Natural killer cell (primary cell): ENCODE results near the gene TRIM29. TPM values are rescaled to one million over a fixed set of nuclear protein-coding genes. Genes with fewer than 3 reads are reported as not detected.

ENCODE experiments used
- ATAC-seq, 3 donors: fragments of 150-1000 bp in 2 of 3; fragments of 200-7000 bp in 1 of 3; cut with Tn5 transposase; 1 replicate in 1 of 3; 2 replicates in 2 of 3; pipeline ENCODE4 v1.10.0; 2021; ENCODE audit warnings: mild to moderate bottlenecking in 2 of 3, moderate library complexity in 2 of 3
- DNase-seq, 2 donors: peaks; one replicate each; pipeline versions ENCODE4 v3.0.0 to v3.0.0-alpha.2; 2013 to 2021; ENCODE audit warnings: mixed read lengths in 1 of 2
- H3K27ac ChIP-seq: one replicate; pipeline ENCODE4 v1.5.1; 2013; ENCODE audit warnings: mild to moderate bottlenecking, low read length
- H3K27me3 ChIP-seq: one replicate; pipeline ENCODE4 v1.6.1; 2013; ENCODE audit warnings: low read length; ENCODE audit not compliant: control insufficient read depth, insufficient read depth
- H3K36me3 ChIP-seq: one replicate; pipeline ENCODE4 v1.6.1; 2013; ENCODE audit warnings: low read length; ENCODE audit not compliant: control insufficient read depth, insufficient read depth
- H3K4me1 ChIP-seq: one replicate; pipeline ENCODE4 v1.6.1; 2013; ENCODE audit warnings: low read length; ENCODE audit not compliant: control insufficient read depth, insufficient read depth
- H3K4me3 ChIP-seq: one replicate; pipeline ENCODE4 v1.5.1; 2013; ENCODE audit warnings: low read length
- H3K9me3 ChIP-seq: one replicate; pipeline ENCODE4 v1.6.1; 2013; ENCODE audit warnings: low read length; ENCODE audit not compliant: control insufficient read depth, insufficient read depth
- H3K27ac Mint-ChIP-seq, 2 donors: one replicate each; pipeline ENCODE4 v1.8.0; 2022; ENCODE audit warnings: mild to moderate bottlenecking in 2 of 2, mixed read lengths in 2 of 2, moderate library complexity in 1 of 2
- H3K27me3 Mint-ChIP-seq, 2 donors: one replicate each; pipeline ENCODE4 v1.8.0; 2022; ENCODE audit warnings: low read depth in 2 of 2, mixed read lengths in 2 of 2
- H3K36me3 Mint-ChIP-seq: one replicate; pipeline ENCODE4 v1.8.0; 2022; ENCODE audit warnings: mixed read lengths
- H3K4me1 Mint-ChIP-seq, 2 donors: one replicate each; pipeline ENCODE4 v1.8.0; 2022; ENCODE audit warnings: mixed read lengths in 2 of 2
- H3K4me3 Mint-ChIP-seq: one replicate; pipeline ENCODE4 v1.8.0; 2022; ENCODE audit warnings: mild to moderate bottlenecking, moderate library complexity, mixed read lengths
- H3K9me3 Mint-ChIP-seq, 2 donors: one replicate each; pipeline ENCODE4 v1.8.0; 2022; ENCODE audit warnings: mixed read lengths in 2 of 2
- WGBS: methylation state at CpG from one replicate; pipeline ENCODE4 v1.1.7; 2013; ENCODE audit warnings: missing lambda C conversion rate; ENCODE audit not compliant: insufficient coverage; 5-methylcytosine and 5-hydroxymethylcytosine counted together
- intact Hi-C: fragments of 100-400 bp; cut with micrococcal nuclease; formaldehyde crosslinking; loops from one replicate; pipeline ENCODE4 v1.14.2; 2022
- total RNA-seq, 4 donors: library from RNA; stranded (reverse); fragments of 120-200 nt in 1 of 4; gene quantifications; one replicate each; pipeline versions ENCODE4 v1.2.3 to v1.2.4, GENCODE V29; 2013 to 2022
- TF ChIP-seq, protein P1 (sequence below): fragments of 200-600 bp; IDR thresholded peaks from one replicate; pipeline ENCODE4 v1.8.0; 2022; ENCODE audit warnings: antibody characterized with exemption

Gene TRIM29
- total RNA-seq, 3 donors from 2014 or later (not counting 1 experiment from before 2014, with no cell fraction given) = not detected

GRCh38 chr11:120106354-120107150 is 31.4 kb downstream of the TRIM29 start:
- Histone ChIP-seq H3K4me1 (no peaks in the 10 kb centered on the region), H3K27ac (no peak overlapping the region), H3K4me3 (no peak overlapping the region), H3K36me3 (no peaks in the 10 kb centered on the region), H3K27me3 (no peaks in the 10 kb centered on the region), H3K9me3 (no peaks in the 10 kb centered on the region)
- TF ChIP-seq, protein P1, sequence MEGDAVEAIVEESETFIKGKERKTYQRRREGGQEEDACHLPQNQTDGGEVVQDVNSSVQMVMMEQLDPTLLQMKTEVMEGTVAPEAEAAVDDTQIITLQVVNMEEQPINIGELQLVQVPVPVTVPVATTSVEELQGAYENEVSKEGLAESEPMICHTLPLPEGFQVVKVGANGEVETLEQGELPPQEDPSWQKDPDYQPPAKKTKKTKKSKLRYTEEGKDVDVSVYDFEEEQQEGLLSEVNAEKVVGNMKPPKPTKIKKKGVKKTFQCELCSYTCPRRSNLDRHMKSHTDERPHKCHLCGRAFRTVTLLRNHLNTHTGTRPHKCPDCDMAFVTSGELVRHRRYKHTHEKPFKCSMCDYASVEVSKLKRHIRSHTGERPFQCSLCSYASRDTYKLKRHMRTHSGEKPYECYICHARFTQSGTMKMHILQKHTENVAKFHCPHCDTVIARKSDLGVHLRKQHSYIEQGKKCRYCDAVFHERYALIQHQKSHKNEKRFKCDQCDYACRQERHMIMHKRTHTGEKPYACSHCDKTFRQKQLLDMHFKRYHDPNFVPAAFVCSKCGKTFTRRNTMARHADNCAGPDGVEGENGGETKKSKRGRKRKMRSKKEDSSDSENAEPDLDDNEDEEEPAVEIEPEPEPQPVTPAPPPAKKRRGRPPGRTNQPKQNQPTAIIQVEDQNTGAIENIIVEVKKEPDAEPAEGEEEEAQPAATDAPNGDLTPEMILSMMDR = no peak
- Mint-ChIP-seq H3K4me1 (no peaks in the 10 kb centered on the region), H3K27ac (no peak overlapping the region), H3K4me3 (no peak overlapping the region), H3K27me3 (peaks cover 9 to 22% of the 10 kb centered on the region in 2 donors), H3K9me3 (no peaks in the 10 kb centered on the region), H3K36me3 (no peaks in the 10 kb centered on the region)
- DNase-seq (no peak), ATAC-seq (no peak)
- 85% methylated on average over 11 of the region's 11 CpGs for WGBS
- intact Hi-C loops = no loop called here

DNA sequence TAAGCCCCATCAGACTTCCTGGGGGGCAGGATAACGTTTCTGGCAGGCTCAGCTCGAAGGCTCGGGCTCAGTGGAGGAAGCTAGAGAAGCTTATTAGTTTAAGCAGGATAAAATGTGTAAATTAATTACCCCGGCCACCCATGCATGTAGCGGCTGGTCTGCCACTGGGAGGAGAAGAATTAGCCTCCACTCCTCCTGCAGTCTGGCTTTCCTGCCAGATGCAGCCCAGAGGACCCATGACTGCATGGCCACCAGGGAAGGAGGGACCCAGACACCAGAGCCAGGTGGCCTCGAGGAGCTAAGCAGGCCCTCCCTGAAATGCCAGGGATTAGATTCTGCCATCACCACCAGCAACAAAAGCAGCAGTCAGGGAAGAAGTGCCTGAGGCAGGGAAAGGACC is 32.3 kb downstream of the TRIM29 start:
- Histone ChIP-seq H3K36me3 (no peaks in the 10 kb centered on the region), H3K9me3 (no peaks in the 10 kb centered on the region), H3K4me3 (no peak overlapping the region), H3K27me3 (no peaks in the 10 kb centered on the region), H3K4me1 (no peaks in the 10 kb centered on the region), H3K27ac (no peak overlapping the region)
- no peaks in the 10 kb centered on the region for H3K4me1 Mint-ChIP-seq
- TF ChIP-seq, protein P1 = no peak
- ATAC-seq (no peak), DNase-seq (no peak)
- H3K36me3 Mint-ChIP-seq = no peaks in the 10 kb centered on the region
- intact Hi-C loops = no loop called here
- no peaks in the 10 kb centered on the region for H3K9me3 Mint-ChIP-seq
- H3K27me3 Mint-ChIP-seq = peaks cover 8 to 28% of the 10 kb centered on the region in 2 donors
- H3K4me3 Mint-ChIP-seq = no peak overlapping the region
- 78% methylated on average over 6 of the region's 6 CpGs for WGBS
- no peak overlapping the region for H3K27ac Mint-ChIP-seq

- Histone ChIP-seq H3K4me3 (no peak overlapping the region), H3K27ac (no peak overlapping the region), H3K4me1 (no peaks in the 10 kb centered on the region), H3K27me3 (no peaks in the 10 kb centered on the region), H3K9me3 (no peaks in the 10 kb centered on the region), H3K36me3 (no peaks in the 10 kb centered on the region)
- TF ChIP-seq, protein P1 = no peak
- no peak overlapping the region for H3K27ac Mint-ChIP-seq
- H3K4me3 Mint-ChIP-seq = no peak overlapping the region
- 91% methylated on average over 15 of the region's 15 CpGs for WGBS
- H3K4me1 Mint-ChIP-seq = no peaks in the 10 kb centered on the region
- peaks cover 13 to 28% of the 10 kb centered on the region in 2 donors for H3K27me3 Mint-ChIP-seq
- no peaks in the 10 kb centered on the region for H3K9me3 Mint-ChIP-seq
- intact Hi-C loops = no loop called here
- no peaks in the 10 kb centered on the region for H3K36me3 Mint-ChIP-seq
- DNase-seq = no peak
- ATAC-seq = no peak
These were observed 33.8 kb downstream of the TRIM29 start for GRCh38 chr11:120104041-120104565.

GRCh38 chr11:120102864-120103122 is 35.1 kb downstream of the TRIM29 start:
- Mint-ChIP-seq H3K9me3 (no peaks in the 10 kb centered on the region), H3K27me3 (peaks cover 13 to 28% of the 10 kb centered on the region in 2 donors), H3K36me3 (no peaks in the 10 kb centered on the region), H3K27ac (no peak overlapping the region), H3K4me3 (no peak overlapping the region), H3K4me1 (no peaks in the 10 kb centered on the region)
- Histone ChIP-seq H3K9me3 (no peaks in the 10 kb centered on the region), H3K4me1 (no peaks in the 10 kb centered on the region), H3K4me3 (no peak overlapping the region), H3K27me3 (no peaks in the 10 kb centered on the region), H3K27ac (no peak overlapping the region), H3K36me3 (no peaks in the 10 kb centered on the region)
- intact Hi-C loops = no loop called here
- 85% methylated on average over 3 of the region's 3 CpGs for WGBS
- TF ChIP-seq, protein P1 = no peak
- ATAC-seq = no peak
- DNase-seq = no peak
